ENCODE results near the gene TAX1BP1.

The TAX1BP1 gene

GRCh38 chr7:27781188-27781587 lies 41.2 kb downstream of the TAX1BP1 start:
- DNase-seq (ENCODE audit: low read depth) = no peak

- DNase-seq (ENCODE audit: low read depth) = no peak
Observed at GRCh38 chr7:27782849-27783248, 42.9 kb downstream of the TAX1BP1 start.

GRCh38 chr7:27784399-27785053 lies 44.6 kb downstream of the TAX1BP1 start:
- DNase-seq (ENCODE audit: low read depth) = no peak

GRCh38 chr7:27788437-27788836 lies 48.5 kb downstream of the TAX1BP1 start:
- DNase-seq (ENCODE audit: low read depth) = no peak

- no peak for DNase-seq (ENCODE audit: low read depth)
Observed at GRCh38 chr7:27793780-27794179, 53.8 kb downstream of the TAX1BP1 start.

- no peak for DNase-seq (ENCODE audit: low read depth)
Observed at GRCh38 chr7:27795977-27796376, 56.0 kb downstream of the TAX1BP1 start.

- DNase-seq (ENCODE audit: low read depth) = no peak
Observed at GRCh38 chr7:27799212-27799611, 59.2 kb downstream of the TAX1BP1 start.

- DNase-seq (ENCODE audit: low read depth) = no peak
Observed at GRCh38 chr7:27802999-27803398, 63.0 kb downstream of the TAX1BP1 start.

GRCh38 chr7:27804139-27804538 lies 64.2 kb downstream of the TAX1BP1 start:
- DNase-seq (ENCODE audit: low read depth) = no peak

GRCh38 chr7:27808626-27809025 lies 68.7 kb downstream of the TAX1BP1 start:
- DNase-seq (ENCODE audit: low read depth) = no peak

GRCh38 chr7:27810186-27810585 lies 70.2 kb downstream of the TAX1BP1 start:
- DNase-seq (ENCODE audit: low read depth) = no peak

- no peak for DNase-seq (ENCODE audit: low read depth)
Observed at GRCh38 chr7:27812706-27813105, 72.7 kb downstream of the TAX1BP1 start.

GRCh38 chr7:27822245-27822644 lies 82.3 kb downstream of the TAX1BP1 start:
- no peak for DNase-seq (ENCODE audit: low read depth)

- DNase-seq (ENCODE audit: low read depth) = no peak
Observed at GRCh38 chr7:27825891-27826290, 85.9 kb downstream of the TAX1BP1 start.

GRCh38 chr7:27826357-27826756 lies 86.4 kb downstream of the TAX1BP1 start:
- no peak for DNase-seq (ENCODE audit: low read depth)

- DNase-seq (ENCODE audit: low read depth) = no peak
Observed at GRCh38 chr7:27834179-27834921, 94.4 kb downstream of the TAX1BP1 start.

GRCh38 chr7:27835376-27835775 lies 95.4 kb downstream of the TAX1BP1 start:
- no peak for DNase-seq (ENCODE audit: low read depth)

- no peak for DNase-seq (ENCODE audit: low read depth)
Observed at GRCh38 chr7:27836536-27836935, 96.6 kb downstream of the TAX1BP1 start.

- no peak for DNase-seq (ENCODE audit: low read depth)
Observed at GRCh38 chr7:27839099-27839498, 99.1 kb downstream of the TAX1BP1 start.

- peak; percentile 11 for DNase-seq (ENCODE audit: low read depth)
Observed at GRCh38 chr7:27840313-27840712, 100.4 kb downstream of the TAX1BP1 start.

GRCh38 chr7:27840760-27841364 lies 100.9 kb downstream of the TAX1BP1 start:
- DNase-seq (ENCODE audit: low read depth) = no peak

GRCh38 chr7:27842094-27842692 lies 102.2 kb downstream of the TAX1BP1 start:
- no peak for DNase-seq (ENCODE audit: low read depth)

- no peak for DNase-seq (ENCODE audit: low read depth)
Observed at GRCh38 chr7:27842851-27843250, 102.9 kb downstream of the TAX1BP1 start.

Data from stimulated activated CD8-positive, alpha-beta memory T cell treated with anti-CD3 and anti-CD28 coated beads, Interleukin-12 subunit alpha, Interleukin-12 subunit beta, amount 100 ng/mL, for 4 hours (primary cell).